Measurements from ENCODE around the gene DNAJC8.

The DNAJC8 gene

DNA sequence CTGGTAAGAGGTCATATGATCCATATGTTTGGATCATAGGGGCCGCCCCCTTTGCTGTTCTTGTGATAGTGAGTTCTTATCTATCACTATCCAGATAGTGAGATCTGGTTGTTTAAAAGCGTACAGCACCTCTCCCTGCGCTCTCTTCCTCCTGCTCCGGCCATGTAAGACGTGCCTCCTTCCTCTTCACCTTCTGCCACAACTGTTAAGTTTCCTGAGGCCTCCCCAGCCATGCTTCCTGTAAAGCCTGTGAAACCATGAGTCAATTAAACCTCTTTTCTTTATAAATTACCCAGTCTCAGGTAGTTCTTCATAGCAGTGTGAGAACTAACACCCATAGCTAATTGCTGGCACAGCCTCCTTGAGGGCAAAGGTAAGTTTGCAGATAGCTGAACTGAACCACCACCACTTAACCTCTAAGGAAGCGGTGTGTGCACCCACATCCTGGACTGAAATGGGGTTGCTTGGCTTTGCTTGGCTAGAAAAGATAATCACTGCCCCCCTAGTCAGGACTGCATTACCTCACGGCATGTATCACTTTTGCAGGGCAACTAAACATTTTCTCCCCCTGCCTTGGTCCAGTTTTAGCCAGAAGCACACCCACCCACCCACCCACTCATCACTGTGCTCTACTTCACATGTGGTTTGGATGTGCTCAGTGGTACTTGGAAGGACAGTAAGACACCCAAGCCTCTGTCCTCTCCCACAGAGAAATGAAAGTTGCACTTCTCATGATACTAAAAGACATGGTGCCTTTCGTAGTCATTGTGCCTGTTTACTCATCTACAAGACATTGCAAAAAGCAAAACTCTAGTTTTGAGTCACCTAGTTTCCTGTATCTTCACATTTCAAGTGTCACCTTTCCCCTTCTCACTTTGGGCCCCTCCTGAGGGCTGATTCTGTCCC, 33.2 kb downstream of the DNAJC8 start:
- H3K27ac ChIP-seq (ENCODE audit: low read depth, low read length): no peak overlapping the region
- WGBS: 90% methylated on average over 7 of the region's 8 CpGs
- no peaks in the 10 kb centered on the region for H3K27me3 ChIP-seq (ENCODE audit: insufficient read depth, low read length)
- no peak overlapping the region for H3K4me3 ChIP-seq (ENCODE audit: low read length)
- no peak overlapping the region for H3K9ac ChIP-seq (ENCODE audit: low read depth, low read length)
- H3K4me1 ChIP-seq (ENCODE audit: insufficient read depth, low read length): peaks cover 21% of the 10 kb centered on the region
- no peaks in the 10 kb centered on the region for H3K9me3 ChIP-seq (ENCODE audit: insufficient read depth, low read depth, low read length)
- H3K36me3 ChIP-seq (ENCODE audit: insufficient read depth, low read length): peaks cover 52% of the 10 kb centered on the region

DNA sequence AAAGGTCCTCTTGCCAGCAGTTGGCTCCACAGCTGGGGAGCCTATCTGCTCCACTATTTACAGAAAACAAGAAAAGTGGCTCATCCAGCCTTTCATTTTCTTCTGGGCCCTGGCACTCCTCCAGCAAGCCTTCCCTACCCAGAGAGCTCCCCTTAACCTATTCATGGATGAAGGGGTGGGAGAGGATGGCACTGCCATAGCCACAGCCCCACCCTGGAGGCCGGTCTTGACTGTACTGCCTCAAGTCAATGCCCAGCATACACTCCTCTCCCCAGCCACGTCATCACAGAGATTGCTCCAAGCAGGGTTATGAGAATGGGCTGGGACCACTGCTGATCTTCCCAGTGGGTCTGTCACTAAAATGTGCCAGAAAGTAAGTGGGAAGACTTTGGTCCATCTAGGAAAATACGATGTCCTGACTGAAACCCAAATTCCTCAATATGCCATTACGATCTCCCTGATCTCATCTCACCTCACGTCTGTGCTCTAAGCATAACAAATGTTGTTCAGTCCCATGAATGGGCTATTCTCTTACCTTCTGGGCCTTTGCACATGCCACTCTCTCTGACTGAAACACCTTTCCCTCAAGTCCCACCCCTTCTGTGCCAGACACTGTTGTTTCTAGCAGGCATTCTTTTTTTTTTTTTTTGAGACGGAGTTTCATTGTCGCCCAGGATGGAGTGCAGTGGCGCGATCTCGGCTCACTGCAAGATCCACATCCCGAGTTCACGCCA, 35.0 kb downstream of the DNAJC8 start:
- Histone ChIP-seq H3K27me3 (ENCODE audit: insufficient read depth, low read length) (no peaks in the 10 kb centered on the region), H3K27ac (ENCODE audit: low read depth, low read length) (no peak overlapping the region; the same call in 1 of the 2 replicates), H3K9me3 (ENCODE audit: insufficient read depth, low read depth, low read length) (no peaks in the 10 kb centered on the region), H3K9ac (ENCODE audit: low read depth, low read length) (no peak overlapping the region), H3K4me3 (ENCODE audit: low read length) (no peak overlapping the region), H3K4me1 (ENCODE audit: insufficient read depth, low read length) (peaks cover 32% of the 10 kb centered on the region), H3K36me3 (ENCODE audit: insufficient read depth, low read length) (peaks cover 35% of the 10 kb centered on the region)
- WGBS: 96% methylated on average over 12 of the region's 12 CpGs

DNA sequence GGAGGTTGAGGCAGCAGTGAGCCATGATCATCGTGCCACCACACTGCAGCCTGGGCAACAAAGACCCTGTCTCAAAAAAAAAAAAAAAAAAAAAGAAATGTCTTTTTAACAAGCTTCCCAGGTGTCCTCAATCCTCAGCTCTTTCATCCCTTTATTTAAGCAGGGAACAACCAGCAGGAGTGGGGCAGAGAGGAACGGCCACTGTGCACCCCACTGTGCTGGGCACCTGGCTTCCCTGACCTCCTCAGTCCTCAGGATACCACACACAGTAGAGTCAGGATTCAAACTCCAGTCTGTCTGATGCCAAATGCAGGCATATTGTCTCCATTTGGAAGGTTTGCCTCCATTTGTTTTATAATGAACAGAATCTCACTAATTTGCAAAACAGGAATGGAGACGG, 36.5 kb downstream of the DNAJC8 start:
- Histone ChIP-seq H3K27ac (ENCODE audit: low read depth, low read length) (peak overlapping the region; percentile 70; the same call in 1 of the 2 replicates), H3K27me3 (ENCODE audit: insufficient read depth, low read length) (no peaks in the 10 kb centered on the region), H3K4me1 (ENCODE audit: insufficient read depth, low read length) (peaks cover 32% of the 10 kb centered on the region), H3K4me3 (ENCODE audit: low read length) (no peak overlapping the region), H3K9me3 (ENCODE audit: insufficient read depth, low read depth, low read length) (no peaks in the 10 kb centered on the region), H3K9ac (ENCODE audit: low read depth, low read length) (no peak overlapping the region), H3K36me3 (ENCODE audit: insufficient read depth, low read length) (peaks cover 29% of the 10 kb centered on the region)
- WGBS: 44% methylated on average over 3 of the region's 3 CpGs

DNA sequence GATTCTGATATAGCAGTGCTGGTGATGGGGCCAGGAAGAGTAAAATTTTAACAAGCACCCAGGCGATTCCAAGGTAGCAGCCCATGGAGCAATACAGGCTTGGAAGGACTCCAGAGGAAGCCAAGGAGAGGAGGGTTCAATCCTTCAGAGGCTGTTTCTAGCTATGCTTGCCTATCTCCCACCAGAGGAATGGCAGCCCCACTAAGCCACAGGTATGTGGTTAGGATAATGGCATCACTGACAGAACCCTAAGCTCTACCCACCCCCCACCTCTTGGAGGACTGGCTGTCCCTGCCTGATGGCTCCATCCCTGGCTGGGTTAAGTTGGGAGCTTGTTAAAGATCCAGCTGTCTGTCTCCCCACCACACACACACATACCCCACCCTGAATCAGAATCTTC, 37.0 kb downstream of the DNAJC8 start:
- peak overlapping the region; percentile 7; the same call in 1 of the 2 replicates for H3K27ac ChIP-seq (ENCODE audit: low read depth, low read length)
- WGBS: 96% methylated on average over 1 of the region's 1 CpG
- H3K9me3 ChIP-seq (ENCODE audit: insufficient read depth, low read depth, low read length): no peaks in the 10 kb centered on the region
- no peak overlapping the region for H3K4me3 ChIP-seq (ENCODE audit: low read length)
- H3K4me1 ChIP-seq (ENCODE audit: insufficient read depth, low read length): peaks cover 32% of the 10 kb centered on the region
- H3K27me3 ChIP-seq (ENCODE audit: insufficient read depth, low read length): no peaks in the 10 kb centered on the region
- peaks cover 23% of the 10 kb centered on the region for H3K36me3 ChIP-seq (ENCODE audit: insufficient read depth, low read length)
- no peak overlapping the region for H3K9ac ChIP-seq (ENCODE audit: low read depth, low read length)

DNA sequence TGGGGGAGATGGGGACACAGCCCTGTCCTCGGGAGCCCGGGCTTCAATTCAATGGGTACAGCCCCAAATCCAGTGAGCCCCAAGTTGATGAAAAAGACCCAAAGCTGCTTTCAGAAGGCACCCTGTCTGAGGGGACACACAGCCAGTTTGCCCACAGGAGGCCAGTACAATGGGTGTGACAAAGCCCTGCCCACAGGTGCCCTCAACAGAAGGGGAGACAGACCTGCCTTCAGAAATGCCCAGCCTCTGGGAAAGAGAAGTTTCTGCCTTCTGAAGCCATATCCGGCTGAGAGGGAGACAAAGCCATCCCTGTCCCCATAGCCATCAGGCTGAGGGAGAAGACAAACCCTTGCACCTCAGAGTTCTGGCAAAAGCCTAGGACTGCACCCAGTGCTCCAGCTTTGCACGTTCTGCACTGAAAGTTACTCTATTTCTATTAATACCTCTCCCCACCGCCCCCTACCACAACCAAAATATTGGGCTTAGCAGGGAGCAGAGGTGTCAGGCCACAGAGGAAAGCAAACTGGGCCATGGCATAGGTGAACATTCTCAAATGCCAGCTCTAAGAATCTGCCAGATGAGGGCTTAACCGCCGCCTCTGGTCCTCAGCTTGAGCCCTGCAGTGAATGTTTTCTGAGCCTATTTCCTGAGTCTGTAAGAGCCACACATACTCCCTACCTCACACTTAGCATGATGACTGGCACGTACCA, 38.3 kb downstream of the DNAJC8 start:
- WGBS: 83% methylated on average over 8 of the region's 8 CpGs
- peaks cover 32% of the 10 kb centered on the region for H3K4me1 ChIP-seq (ENCODE audit: insufficient read depth, low read length)
- no peaks in the 10 kb centered on the region for H3K9me3 ChIP-seq (ENCODE audit: insufficient read depth, low read depth, low read length)
- H3K9ac ChIP-seq (ENCODE audit: low read depth, low read length): no peak overlapping the region
- no peak overlapping the region for H3K27ac ChIP-seq (ENCODE audit: low read depth, low read length)
- no peaks in the 10 kb centered on the region for H3K27me3 ChIP-seq (ENCODE audit: insufficient read depth, low read length)
- no peak overlapping the region for H3K4me3 ChIP-seq (ENCODE audit: low read length)
- H3K36me3 ChIP-seq (ENCODE audit: insufficient read depth, low read length): peaks cover 10% of the 10 kb centered on the region

DNA sequence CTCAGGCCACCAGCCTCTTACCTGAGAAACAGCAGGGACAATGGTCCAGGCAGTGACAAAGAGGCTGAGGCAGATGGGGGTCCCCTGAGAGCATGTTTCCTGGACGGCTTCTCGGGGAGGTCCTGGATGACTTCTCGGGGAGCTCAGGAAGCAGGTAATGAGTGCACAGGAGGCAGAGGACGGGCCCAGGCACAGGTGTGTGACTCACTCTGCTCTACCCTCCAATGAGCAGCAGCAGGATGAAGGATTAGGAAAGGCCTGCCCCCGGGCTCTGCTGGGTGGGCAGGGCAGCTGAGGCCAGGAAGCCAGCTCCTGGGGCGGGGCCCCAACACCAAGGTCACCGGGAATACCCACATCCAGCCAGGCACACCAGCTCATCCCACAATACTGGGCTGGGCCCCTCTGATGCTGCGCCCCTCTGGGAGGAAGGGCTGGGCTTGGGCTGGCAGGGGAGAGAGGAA, 39.1 kb downstream of the DNAJC8 start:
- Histone ChIP-seq H3K27ac (ENCODE audit: low read depth, low read length) (no peak overlapping the region), H3K27me3 (ENCODE audit: insufficient read depth, low read length) (no peaks in the 10 kb centered on the region), H3K36me3 (ENCODE audit: insufficient read depth, low read length) (peaks cover 3% of the 10 kb centered on the region; the same call in 1 of the 2 replicates), H3K4me3 (ENCODE audit: low read length) (no peak overlapping the region), H3K4me1 (ENCODE audit: insufficient read depth, low read length) (peaks cover 32% of the 10 kb centered on the region), H3K9me3 (ENCODE audit: insufficient read depth, low read depth, low read length) (no peaks in the 10 kb centered on the region), H3K9ac (ENCODE audit: low read depth, low read length) (no peak overlapping the region)
- 72% methylated on average over 8 of the region's 8 CpGs for WGBS

DNA sequence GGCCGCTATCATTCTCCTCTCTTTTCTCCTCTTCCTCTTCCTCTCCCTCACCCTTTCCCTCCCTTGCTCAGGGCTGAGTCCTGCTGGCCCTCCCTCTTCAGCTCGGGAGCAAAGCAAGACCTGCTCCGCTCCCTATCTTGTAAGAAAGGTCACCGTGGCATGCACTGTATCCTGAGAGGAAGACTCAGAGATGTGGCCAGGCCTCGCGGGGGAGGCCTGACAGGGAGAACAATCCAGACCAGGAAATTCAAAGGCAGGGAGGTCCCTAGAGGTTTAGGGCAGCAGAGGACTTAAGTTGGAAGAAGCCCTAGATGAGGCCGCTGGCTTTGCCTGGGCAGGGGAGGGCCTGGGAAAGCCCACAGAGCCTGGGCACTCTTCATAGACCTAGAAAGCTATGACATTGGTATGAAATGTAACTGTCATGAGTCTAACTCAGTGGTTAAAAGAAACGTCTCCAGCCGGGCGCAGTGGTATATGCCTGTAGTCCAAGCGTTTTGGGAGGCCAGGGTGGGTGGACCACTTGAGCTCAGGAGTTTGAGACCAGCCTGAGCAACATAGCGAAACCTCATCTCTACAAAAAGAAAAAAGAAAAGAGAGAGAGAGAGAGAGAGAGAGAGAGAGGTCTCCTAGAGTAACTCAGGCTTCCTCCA, 41.7 kb downstream of the DNAJC8 start:
- H3K36me3 ChIP-seq (ENCODE audit: insufficient read depth, low read length): no peaks in the 10 kb centered on the region
- H3K27me3 ChIP-seq (ENCODE audit: insufficient read depth, low read length): no peaks in the 10 kb centered on the region
- peaks cover 16% of the 10 kb centered on the region; the same call in 1 of the 2 replicates for H3K4me1 ChIP-seq (ENCODE audit: insufficient read depth, low read length)
- 83% methylated on average over 11 of the region's 12 CpGs for WGBS
- no peak overlapping the region for H3K9ac ChIP-seq (ENCODE audit: low read depth, low read length)
- H3K9me3 ChIP-seq (ENCODE audit: insufficient read depth, low read depth, low read length): no peaks in the 10 kb centered on the region
- H3K27ac ChIP-seq (ENCODE audit: low read depth, low read length): no peak overlapping the region
- H3K4me3 ChIP-seq (ENCODE audit: low read length): no peak overlapping the region

DNA sequence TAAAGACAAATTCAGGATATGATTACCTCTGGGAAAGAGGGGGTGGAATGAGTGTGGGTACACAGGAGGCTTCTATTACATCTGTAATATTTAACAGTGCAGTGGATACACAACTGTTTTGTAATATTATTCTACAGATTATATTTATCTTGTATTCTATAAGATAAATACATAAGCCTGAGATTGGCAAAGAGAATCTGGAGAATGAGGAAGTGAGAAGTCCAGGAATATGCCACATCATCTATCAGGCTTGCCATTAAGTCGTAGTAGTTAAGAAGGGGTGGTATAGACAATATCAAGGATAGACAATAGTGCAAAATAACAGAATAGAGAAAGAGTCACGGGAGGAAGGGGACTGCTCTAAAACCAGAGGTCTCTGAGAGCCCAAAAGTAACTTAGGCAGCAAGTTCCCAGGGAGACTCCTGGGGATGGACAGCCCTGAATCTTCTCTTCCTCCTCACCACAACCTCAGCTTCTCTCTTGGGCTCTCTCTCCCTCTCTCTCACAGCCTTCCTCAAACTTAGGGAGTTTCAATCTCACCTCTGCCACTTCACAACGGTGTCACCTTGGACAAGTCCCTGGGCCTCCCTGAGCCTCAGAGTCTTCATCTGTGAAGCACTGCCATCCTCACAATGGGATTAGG, 42.4 kb downstream of the DNAJC8 start:
- WGBS: 89% methylated on average over 3 of the region's 3 CpGs
- Histone ChIP-seq H3K27me3 (ENCODE audit: insufficient read depth, low read length) (no peaks in the 10 kb centered on the region), H3K4me1 (ENCODE audit: insufficient read depth, low read length) (0 out of 2 replicates have a peak, but pooled peaks cover 10% of the 10 kb centered on the region), H3K9me3 (ENCODE audit: insufficient read depth, low read depth, low read length) (no peaks in the 10 kb centered on the region), H3K36me3 (ENCODE audit: insufficient read depth, low read length) (no peaks in the 10 kb centered on the region), H3K27ac (ENCODE audit: low read depth, low read length) (no peak overlapping the region), H3K9ac (ENCODE audit: low read depth, low read length) (no peak overlapping the region), H3K4me3 (ENCODE audit: low read length) (no peak overlapping the region)

DNA sequence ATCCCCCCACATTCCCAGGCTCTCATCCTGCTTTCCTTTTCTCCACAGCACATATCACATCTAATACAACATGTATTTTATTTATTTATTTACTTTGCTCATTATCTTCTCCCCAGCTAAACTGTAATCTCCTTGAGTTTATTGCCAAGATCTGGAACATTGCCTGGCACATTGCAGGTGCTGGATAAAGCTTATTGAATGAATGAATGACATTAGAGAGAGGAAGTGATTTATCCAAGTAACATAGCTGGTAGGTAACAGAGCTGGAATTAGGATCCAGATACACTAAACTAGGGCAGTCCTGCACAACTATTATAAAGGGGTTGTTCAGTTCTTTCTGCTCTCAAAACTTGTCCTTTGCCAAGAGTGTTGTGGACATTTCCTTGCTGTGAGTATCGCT, 47.8 kb downstream of the DNAJC8 start:
- H3K27me3 ChIP-seq (ENCODE audit: insufficient read depth, low read length): no peaks in the 10 kb centered on the region
- H3K27ac ChIP-seq (ENCODE audit: low read depth, low read length): no peak overlapping the region
- no peaks in the 10 kb centered on the region for H3K4me1 ChIP-seq (ENCODE audit: insufficient read depth, low read length)
- no peak overlapping the region for H3K4me3 ChIP-seq (ENCODE audit: low read length)
- H3K9me3 ChIP-seq (ENCODE audit: insufficient read depth, low read depth, low read length): no peaks in the 10 kb centered on the region
- H3K36me3 ChIP-seq (ENCODE audit: insufficient read depth, low read length): no peaks in the 10 kb centered on the region
- whole genome bisulfite sequencing: 96% methylated on average over 1 of the region's 1 CpG
- H3K9ac ChIP-seq (ENCODE audit: low read depth, low read length): no peak overlapping the region

Data from HUES64 (cell line).